HepG2 (cell line): ENCODE data around the gene ATP6V0A1. TPM values are rescaled to one million over a fixed set of nuclear protein-coding genes. Genes with fewer than 3 reads are reported as not detected.

ENCODE experiments used
- CENPT ChIP-seq: sonication (generic); formaldehyde crosslinking; IDR thresholded peaks from 2 replicates; pipeline ENCODE4 v1.8.0; 2022; ENCODE audit warnings: low read depth, mild to moderate bottlenecking, moderate library complexity, missing genetic modification reagents
- DMAP1 ChIP-seq: IDR thresholded peaks from 2 replicates; pipeline ENCODE4 v1.6.1; 2016
- GATAD2A ChIP-seq: IDR thresholded peaks from 2 replicates; pipeline ENCODE4 v1.6.1; 2016
- HMG20B ChIP-seq: conservative IDR thresholded peaks from 2 replicates; pipeline ENCODE4 v1.6.1; 2016; ENCODE audit warnings: missing genetic modification reagents, missing compliant biosample characterization
- HNRNPUL1 ChIP-seq: fragments of 200-400 bp; formaldehyde crosslinking; IDR thresholded peaks from 2 replicates; pipeline ENCODE4 v1.6.1; 2017; ENCODE audit warnings: low read depth, mild to moderate bottlenecking, low read length, moderate library complexity
- IRF2 ChIP-seq: IDR thresholded peaks from 2 replicates; pipeline ENCODE4 v1.6.1; 2018; ENCODE audit warnings: missing genetic modification reagents, missing compliant biosample characterization
- KLF15 ChIP-seq: sonication (generic); formaldehyde crosslinking; IDR thresholded peaks from 2 replicates; pipeline ENCODE4 v1.8.1; 2023; ENCODE audit warnings: borderline replicate concordance, mild to moderate bottlenecking, inconsistent platforms, missing genetic modification reagents, mixed read lengths
- MYC ChIP-seq: sonication (generic); formaldehyde crosslinking; IDR thresholded peaks from 2 replicates; pipeline ENCODE4 v1.9.0; 2021; ENCODE audit warnings: missing genetic modification reagents, borderline replicate concordance
- SATB2 ChIP-seq: sonication (generic); formaldehyde crosslinking; IDR thresholded peaks from 2 replicates; pipeline ENCODE4 v1.5.0; 2020; ENCODE audit warnings: missing genetic modification reagents
- TBX2 ChIP-seq: sonication (generic); formaldehyde crosslinking; IDR thresholded peaks from 2 replicates; pipeline ENCODE4 v1.5.0; 2020; ENCODE audit warnings: missing genetic modification reagents, mild to moderate bottlenecking, borderline replicate concordance
- TMF1 ChIP-seq: sonication (generic); formaldehyde crosslinking; IDR thresholded peaks from 2 replicates; pipeline ENCODE4 v1.8.1; 2022; ENCODE audit warnings: low read depth, missing genetic modification reagents
- ZNF17 ChIP-seq: sonication (generic); formaldehyde crosslinking; IDR thresholded peaks from 2 replicates; pipeline ENCODE4 v1.5.0; 2020; ENCODE audit warnings: mild to moderate bottlenecking, missing genetic modification reagents
- ZNF232 ChIP-seq: sonication (generic); formaldehyde crosslinking; IDR thresholded peaks from 2 replicates; pipeline ENCODE4 v1.4.0; 2020; ENCODE audit warnings: missing genetic modification reagents, borderline replicate concordance
- ZNF468 ChIP-seq: sonication (generic); formaldehyde crosslinking; IDR thresholded peaks from 2 replicates; pipeline ENCODE4 v1.8.0; 2022; ENCODE audit warnings: mild to moderate bottlenecking, moderate library complexity, missing genetic modification reagents
- ZNF782 ChIP-seq: sonication (generic); formaldehyde crosslinking; IDR thresholded peaks from 2 replicates; pipeline ENCODE4 v1.4.0; 2020; ENCODE audit warnings: missing genetic modification reagents, mild to moderate bottlenecking, borderline replicate concordance
- ZNF816 ChIP-seq: sonication (generic); formaldehyde crosslinking; IDR thresholded peaks from 2 replicates; pipeline ENCODE4 v1.8.0; 2022; ENCODE audit warnings: missing genetic modification reagents, mild to moderate bottlenecking, borderline replicate concordance
- polyA plus RNA-seq, 8 experiments: library from polyadenylated mRNA; depleted of rRNA in 3 of 8; stranded (reverse) in 7 of 8; unstranded in 1 of 8; fragments of >200 nt; fragmentation: Illumina TruSeq in 4 of 8; extraction: Trizol in 4 of 8; gene quantifications; 2 replicates each; pipeline versions ENCODE4 v1.2.1 to v1.2.3, GENCODE V29; 2011 to 2016; ENCODE audit warnings: low read depth in 4 of 8, missing spikeins in 1 of 8, mixed read lengths in 1 of 8; ENCODE audit not compliant: insufficient read depth in 1 of 8
- total RNA-seq, 5 experiments: library from RNA; depleted of rRNA; stranded (reverse); fragments of >200 nt; fragmentation: Illumina TruSeq; extraction: Trizol; gene quantifications; 2 replicates each; pipeline ENCODE4 v1.2.3, GENCODE V29; 2016; ENCODE audit warnings: low read depth in 1 of 5
- TF ChIP-seq, protein P1 (sequence below): IDR thresholded peaks from 2 replicates; pipeline ENCODE4 v1.6.1; 2016; ENCODE audit warnings: missing compliant biosample characterization, missing genetic modification reagents, borderline replicate concordance
- TF ChIP-seq, protein P2 (sequence below): sonication (generic); formaldehyde crosslinking; IDR thresholded peaks from 2 replicates; pipeline ENCODE4 v1.5.1; 2020; ENCODE audit warnings: mild to moderate bottlenecking, missing genetic modification reagents, borderline replicate concordance
- TF ChIP-seq, protein P3 (sequence below): sonication (generic); formaldehyde crosslinking; IDR thresholded peaks from 2 replicates; pipeline ENCODE4 v1.4.0; 2020; ENCODE audit warnings: missing genetic modification reagents
- TF ChIP-seq, protein P4 (sequence below): IDR thresholded peaks from 2 replicates; pipeline ENCODE4 v1.6.1; 2016; ENCODE audit warnings: mild to moderate bottlenecking, missing biosample characterization, missing genetic modification reagents

ATP6V0A1 gene
- total and polyA plus RNA-seq, 2 of the 13 experiments (the other 11 are each of a cell fraction or from before 2014, with no cell fraction given): 27.9 to 54.1 TPM

DNA sequence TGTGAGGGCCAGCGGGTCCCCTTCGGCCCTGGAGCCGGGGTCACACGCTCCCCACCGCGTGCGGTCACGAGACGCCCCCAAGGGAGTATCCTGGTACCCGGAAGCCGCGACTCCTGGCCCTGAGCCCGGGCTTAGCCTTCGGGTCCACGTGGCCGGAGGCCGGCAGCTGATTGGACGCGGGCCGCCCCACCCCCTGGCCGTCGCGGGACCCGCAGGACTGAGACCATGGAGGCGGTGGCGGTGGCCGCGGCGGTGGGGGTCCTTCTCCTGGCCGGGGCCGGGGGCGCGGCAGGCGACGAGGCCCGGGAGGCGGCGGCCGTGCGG lies 77.3 kb downstream of the ATP6V0A1 start, which contains the start of gene NAGLU (continued):
- no peak for TF ChIP-seq CENPT (CRISPR knock-in tag)
- TF ChIP-seq, protein P1, sequence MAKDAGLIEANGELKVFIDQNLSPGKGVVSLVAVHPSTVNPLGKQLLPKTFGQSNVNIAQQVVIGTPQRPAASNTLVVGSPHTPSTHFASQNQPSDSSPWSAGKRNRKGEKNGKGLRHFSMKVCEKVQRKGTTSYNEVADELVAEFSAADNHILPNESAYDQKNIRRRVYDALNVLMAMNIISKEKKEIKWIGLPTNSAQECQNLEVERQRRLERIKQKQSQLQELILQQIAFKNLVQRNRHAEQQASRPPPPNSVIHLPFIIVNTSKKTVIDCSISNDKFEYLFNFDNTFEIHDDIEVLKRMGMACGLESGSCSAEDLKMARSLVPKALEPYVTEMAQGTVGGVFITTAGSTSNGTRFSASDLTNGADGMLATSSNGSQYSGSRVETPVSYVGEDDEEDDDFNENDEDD (CRISPR knock-in tag): peak; percentile 61; the same call in 1 of the 2 replicates
- TF ChIP-seq, protein P2, sequence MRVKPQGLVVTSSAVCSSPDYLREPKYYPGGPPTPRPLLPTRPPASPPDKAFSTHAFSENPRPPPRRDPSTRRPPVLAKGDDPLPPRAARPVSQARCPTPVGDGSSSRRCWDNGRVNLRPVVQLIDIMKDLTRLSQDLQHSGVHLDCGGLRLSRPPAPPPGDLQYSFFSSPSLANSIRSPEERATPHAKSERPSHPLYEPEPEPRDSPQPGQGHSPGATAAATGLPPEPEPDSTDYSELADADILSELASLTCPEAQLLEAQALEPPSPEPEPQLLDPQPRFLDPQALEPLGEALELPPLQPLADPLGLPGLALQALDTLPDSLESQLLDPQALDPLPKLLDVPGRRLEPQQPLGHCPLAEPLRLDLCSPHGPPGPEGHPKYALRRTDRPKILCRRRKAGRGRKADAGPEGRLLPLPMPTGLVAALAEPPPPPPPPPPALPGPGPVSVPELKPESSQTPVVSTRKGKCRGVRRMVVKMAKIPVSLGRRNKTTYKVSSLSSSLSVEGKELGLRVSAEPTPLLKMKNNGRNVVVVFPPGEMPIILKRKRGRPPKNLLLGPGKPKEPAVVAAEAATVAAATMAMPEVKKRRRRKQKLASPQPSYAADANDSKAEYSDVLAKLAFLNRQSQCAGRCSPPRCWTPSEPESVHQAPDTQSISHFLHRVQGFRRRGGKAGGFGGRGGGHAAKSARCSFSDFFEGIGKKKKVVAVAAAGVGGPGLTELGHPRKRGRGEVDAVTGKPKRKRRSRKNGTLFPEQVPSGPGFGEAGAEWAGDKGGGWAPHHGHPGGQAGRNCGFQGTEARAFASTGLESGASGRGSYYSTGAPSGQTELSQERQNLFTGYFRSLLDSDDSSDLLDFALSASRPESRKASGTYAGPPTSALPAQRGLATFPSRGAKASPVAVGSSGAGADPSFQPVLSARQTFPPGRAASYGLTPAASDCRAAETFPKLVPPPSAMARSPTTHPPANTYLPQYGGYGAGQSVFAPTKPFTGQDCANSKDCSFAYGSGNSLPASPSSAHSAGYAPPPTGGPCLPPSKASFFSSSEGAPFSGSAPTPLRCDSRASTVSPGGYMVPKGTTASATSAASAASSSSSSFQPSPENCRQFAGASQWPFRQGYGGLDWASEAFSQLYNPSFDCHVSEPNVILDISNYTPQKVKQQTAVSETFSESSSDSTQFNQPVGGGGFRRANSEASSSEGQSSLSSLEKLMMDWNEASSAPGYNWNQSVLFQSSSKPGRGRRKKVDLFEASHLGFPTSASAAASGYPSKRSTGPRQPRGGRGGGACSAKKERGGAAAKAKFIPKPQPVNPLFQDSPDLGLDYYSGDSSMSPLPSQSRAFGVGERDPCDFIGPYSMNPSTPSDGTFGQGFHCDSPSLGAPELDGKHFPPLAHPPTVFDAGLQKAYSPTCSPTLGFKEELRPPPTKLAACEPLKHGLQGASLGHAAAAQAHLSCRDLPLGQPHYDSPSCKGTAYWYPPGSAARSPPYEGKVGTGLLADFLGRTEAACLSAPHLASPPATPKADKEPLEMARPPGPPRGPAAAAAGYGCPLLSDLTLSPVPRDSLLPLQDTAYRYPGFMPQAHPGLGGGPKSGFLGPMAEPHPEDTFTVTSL: 0 out of 2 replicates have a peak, but pooled peaks have one; percentile 46
- TF ChIP-seq, protein P3, sequence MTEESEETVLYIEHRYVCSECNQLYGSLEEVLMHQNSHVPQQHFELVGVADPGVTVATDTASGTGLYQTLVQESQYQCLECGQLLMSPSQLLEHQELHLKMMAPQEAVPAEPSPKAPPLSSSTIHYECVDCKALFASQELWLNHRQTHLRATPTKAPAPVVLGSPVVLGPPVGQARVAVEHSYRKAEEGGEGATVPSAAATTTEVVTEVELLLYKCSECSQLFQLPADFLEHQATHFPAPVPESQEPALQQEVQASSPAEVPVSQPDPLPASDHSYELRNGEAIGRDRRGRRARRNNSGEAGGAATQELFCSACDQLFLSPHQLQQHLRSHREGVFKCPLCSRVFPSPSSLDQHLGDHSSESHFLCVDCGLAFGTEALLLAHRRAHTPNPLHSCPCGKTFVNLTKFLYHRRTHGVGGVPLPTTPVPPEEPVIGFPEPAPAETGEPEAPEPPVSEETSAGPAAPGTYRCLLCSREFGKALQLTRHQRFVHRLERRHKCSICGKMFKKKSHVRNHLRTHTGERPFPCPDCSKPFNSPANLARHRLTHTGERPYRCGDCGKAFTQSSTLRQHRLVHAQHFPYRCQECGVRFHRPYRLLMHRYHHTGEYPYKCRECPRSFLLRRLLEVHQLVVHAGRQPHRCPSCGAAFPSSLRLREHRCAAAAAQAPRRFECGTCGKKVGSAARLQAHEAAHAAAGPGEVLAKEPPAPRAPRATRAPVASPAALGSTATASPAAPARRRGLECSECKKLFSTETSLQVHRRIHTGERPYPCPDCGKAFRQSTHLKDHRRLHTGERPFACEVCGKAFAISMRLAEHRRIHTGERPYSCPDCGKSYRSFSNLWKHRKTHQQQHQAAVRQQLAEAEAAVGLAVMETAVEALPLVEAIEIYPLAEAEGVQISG (CRISPR knock-in tag): peak; percentile 41; the same call in 1 of the 2 replicates
- TF ChIP-seq MYC (CRISPR knock-in tag): peak; percentile 89
- TF ChIP-seq HNRNPUL1: no peak
- 0 out of 2 replicates have a peak, but pooled peaks have one; percentile 26 for TF ChIP-seq SATB2 (CRISPR knock-in tag)
- TF ChIP-seq ZNF232 (CRISPR knock-in tag): peak; percentile 88; the same call in 1 of the 2 replicates
- TF ChIP-seq, protein P4, sequence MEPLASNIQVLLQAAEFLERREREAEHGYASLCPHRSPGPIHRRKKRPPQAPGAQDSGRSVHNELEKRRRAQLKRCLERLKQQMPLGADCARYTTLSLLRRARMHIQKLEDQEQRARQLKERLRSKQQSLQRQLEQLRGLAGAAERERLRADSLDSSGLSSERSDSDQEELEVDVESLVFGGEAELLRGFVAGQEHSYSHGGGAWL (CRISPR knock-in tag): peak; percentile 56; the same call in 1 of the 2 replicates
- peak; percentile 96; the same call in 1 of the 2 replicates for TF ChIP-seq KLF15 (CRISPR knock-in tag)
- no peak for TF ChIP-seq ZNF782
- TF ChIP-seq IRF2 (CRISPR knock-in tag): peak; percentile 71
- TF ChIP-seq DMAP1 (CRISPR knock-in tag): peak; percentile 86
- peak; percentile 32; the same call in 1 of the 2 replicates for TF ChIP-seq TBX2 (CRISPR knock-in tag)
- no peak for TF ChIP-seq ZNF468 (CRISPR knock-in tag)
- peak; percentile 95; the same call in 1 of the 2 replicates for TF ChIP-seq ZNF816
- peak; percentile 77 for TF ChIP-seq GATAD2A (CRISPR knock-in tag)
- 0 out of 2 replicates have a peak, but pooled peaks have one; percentile 19 for TF ChIP-seq HMG20B (CRISPR knock-in tag)
- no peak for TF ChIP-seq TMF1 (CRISPR knock-in tag)
- no peak for TF ChIP-seq ZNF17 (CRISPR knock-in tag)
